Globus pallidus (tissue), 1 donor: Measurements from ENCODE around the gene CETP.

Experiments
- DNase-seq: peaks from one replicate; pipeline ENCODE4 v3.0.0-alpha.2; 2015; ENCODE audit warnings: low spot score

Gene CETP

GRCh38 chr16:57023541-57024249, 61.9 kb downstream of the CETP start:
- no peak for DNase-seq

- DNase-seq = no peak
These were observed 63.3 kb downstream of the CETP start for GRCh38 chr16:57024894-57025680.

GRCh38 chr16:57025941-57026777, 64.4 kb downstream of the CETP start:
- DNase-seq = no peak

- DNase-seq = no peak
These were observed 65.0 kb downstream of the CETP start for GRCh38 chr16:57026778-57027062.

GRCh38 chr16:57027067-57027466, 65.3 kb downstream of the CETP start:
- no peak for DNase-seq

GRCh38 chr16:57028086-57028485, 66.3 kb downstream of the CETP start:
- DNase-seq = no peak

GRCh38 chr16:57029161-57030160, 67.7 kb downstream of the CETP start:
- DNase-seq = no peak

GRCh38 chr16:57030346-57030902, 68.7 kb downstream of the CETP start:
- no peak for DNase-seq

- DNase-seq = no peak
These were observed 69.4 kb downstream of the CETP start for GRCh38 chr16:57031156-57031555.

- no peak for DNase-seq
These were observed 70.6 kb downstream of the CETP start for GRCh38 chr16:57032346-57032745.

- no peak for DNase-seq
These were observed 71.2 kb downstream of the CETP start for GRCh38 chr16:57032931-57033330.
